ENCODE data around the gene TARBP1. TPM values are rescaled to one million over a fixed set of nuclear protein-coding genes. Genes with fewer than 3 reads are reported as not detected.

TARBP1 gene
- total RNA-seq, 4 donors from 2014 or later: 19.9 to 44.4 (median 27.6) TPM

DNA sequence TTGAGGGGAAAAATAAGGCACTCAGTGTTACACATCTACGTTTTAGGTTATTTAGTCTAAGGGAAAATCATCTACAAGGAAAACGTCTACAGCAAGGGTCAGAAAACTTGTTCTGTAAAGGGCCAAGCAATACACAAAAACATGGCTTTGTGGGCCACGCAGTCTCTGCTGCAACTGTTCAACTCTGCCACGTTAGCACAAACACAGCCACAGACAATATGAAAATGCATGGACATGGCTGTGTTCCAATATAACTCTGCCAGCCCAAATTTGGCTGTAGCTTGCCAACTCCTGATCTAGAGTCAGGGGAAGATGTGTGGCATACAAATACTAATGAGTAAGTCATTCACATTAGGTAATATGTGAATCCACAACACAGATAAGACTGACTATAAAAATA is 65.0 kb downstream of the TARBP1 start:
- in situ Hi-C loops (cut with MboI; ENCODE audit: low pct_ligation_motif_present in 1 of 4, low pct_unique_long_range_greater_than_20kb in 1 of 4, low sequenced_read_pairs in 3 of 4): no loop called here
- intact Hi-C loops (cut with DNase I; ENCODE audit: low total_unique reads): no loop called here
- Histone ChIP-seq H3K27me3 (no peaks in the 10 kb centered on the region), H3K4me3 (no peak overlapping the region), H3K4me1 (no peaks in the 10 kb centered on the region), H3K27ac (no peak overlapping the region), H3K9me3 (no peaks in the 10 kb centered on the region), H3K36me3 (peaks cover 0 to 20% (median 8%) of the 10 kb centered on the region in 4 donors)
- TF ChIP-seq, protein P1, sequence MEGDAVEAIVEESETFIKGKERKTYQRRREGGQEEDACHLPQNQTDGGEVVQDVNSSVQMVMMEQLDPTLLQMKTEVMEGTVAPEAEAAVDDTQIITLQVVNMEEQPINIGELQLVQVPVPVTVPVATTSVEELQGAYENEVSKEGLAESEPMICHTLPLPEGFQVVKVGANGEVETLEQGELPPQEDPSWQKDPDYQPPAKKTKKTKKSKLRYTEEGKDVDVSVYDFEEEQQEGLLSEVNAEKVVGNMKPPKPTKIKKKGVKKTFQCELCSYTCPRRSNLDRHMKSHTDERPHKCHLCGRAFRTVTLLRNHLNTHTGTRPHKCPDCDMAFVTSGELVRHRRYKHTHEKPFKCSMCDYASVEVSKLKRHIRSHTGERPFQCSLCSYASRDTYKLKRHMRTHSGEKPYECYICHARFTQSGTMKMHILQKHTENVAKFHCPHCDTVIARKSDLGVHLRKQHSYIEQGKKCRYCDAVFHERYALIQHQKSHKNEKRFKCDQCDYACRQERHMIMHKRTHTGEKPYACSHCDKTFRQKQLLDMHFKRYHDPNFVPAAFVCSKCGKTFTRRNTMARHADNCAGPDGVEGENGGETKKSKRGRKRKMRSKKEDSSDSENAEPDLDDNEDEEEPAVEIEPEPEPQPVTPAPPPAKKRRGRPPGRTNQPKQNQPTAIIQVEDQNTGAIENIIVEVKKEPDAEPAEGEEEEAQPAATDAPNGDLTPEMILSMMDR (IDR thresholded peaks at IDR 0.05): no peak
- TF ChIP-seq EP300 (IDR thresholded peaks at IDR 0.05; ENCODE audit: low read depth) (no peak), POLR2A (IDR thresholded peaks at IDR 0.05) (no peak), POLR2AphosphoS5 (IDR thresholded peaks at IDR 0.05) (no peak)
- DNase-seq: no peak
- 82 to 84% methylated on average over 4 of the region's 4 CpGs for WGBS, 2 donors (ENCODE audit: low coverage in 1 of 2)

DNA sequence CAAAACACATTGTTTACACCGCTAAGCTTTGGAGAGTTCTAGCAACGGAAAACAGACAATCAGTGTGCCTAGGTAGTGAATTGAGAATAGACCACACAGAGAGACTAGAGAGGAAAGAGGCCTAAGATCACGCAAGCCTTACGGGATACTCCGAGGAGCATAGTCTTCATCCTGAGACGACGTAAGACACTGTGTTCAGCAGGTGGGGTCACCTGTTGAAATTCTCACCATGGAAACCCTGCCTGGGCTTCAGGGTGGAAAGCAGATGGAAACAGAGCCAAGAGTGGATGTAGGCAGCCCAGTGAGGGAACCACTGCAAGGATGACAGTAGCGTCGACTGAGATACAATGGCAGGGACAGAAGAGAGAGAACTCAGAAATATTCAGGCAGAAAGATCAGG is 65.5 kb downstream of the TARBP1 start:
- H3K27ac ChIP-seq: no peak overlapping the region
- H3K4me3 ChIP-seq: no peak overlapping the region
- intact Hi-C loops (cut with DNase I; ENCODE audit: low total_unique reads): no loop called here
- peaks cover 0 to 23% (median 8%) of the 10 kb centered on the region in 4 donors for H3K36me3 ChIP-seq
- no peak for DNase-seq
- no peaks in the 10 kb centered on the region for H3K27me3 ChIP-seq
- WGBS, 2 donors (ENCODE audit: low coverage in 1 of 2): 97 to 100% methylated on average over 9 of the region's 9 CpGs
- H3K9me3 ChIP-seq: no peaks in the 10 kb centered on the region
- in situ Hi-C loops (cut with MboI; ENCODE audit: low pct_ligation_motif_present in 1 of 4, low pct_unique_long_range_greater_than_20kb in 1 of 4, low sequenced_read_pairs in 3 of 4): no loop called here
- H3K4me1 ChIP-seq: no peaks in the 10 kb centered on the region
- TF ChIP-seq POLR2AphosphoS5 (IDR thresholded peaks at IDR 0.05): no peak
- TF ChIP-seq POLR2A (IDR thresholded peaks at IDR 0.05): no peak
- TF ChIP-seq, protein P1 (IDR thresholded peaks at IDR 0.05): no peak
- no peak for TF ChIP-seq EP300 (IDR thresholded peaks at IDR 0.05; ENCODE audit: low read depth)

DNA sequence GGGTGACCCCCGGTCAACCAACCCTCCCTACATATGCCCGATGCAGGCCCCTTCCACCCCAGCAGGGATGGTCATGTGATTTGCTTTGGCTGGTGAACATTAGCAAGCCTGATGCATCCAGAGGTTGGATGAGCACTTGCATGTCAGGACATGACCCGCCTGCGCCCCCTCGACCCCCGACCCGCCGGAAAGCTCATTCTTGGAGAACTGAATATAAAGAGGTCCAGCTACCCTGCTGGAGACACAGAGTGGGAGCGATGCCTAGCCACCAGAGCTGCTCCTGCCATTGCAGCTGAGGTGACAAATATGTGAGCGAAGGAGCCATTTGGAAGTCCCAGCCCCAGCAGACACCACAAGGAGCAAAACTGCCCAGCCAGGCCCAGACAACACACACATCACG is 66.1 kb downstream of the TARBP1 start:
- no peak overlapping the region for H3K4me3 ChIP-seq
- no peak overlapping the region for H3K27ac ChIP-seq
- no peaks in the 10 kb centered on the region for H3K27me3 ChIP-seq
- no peaks in the 10 kb centered on the region for H3K4me1 ChIP-seq
- intact Hi-C loops (cut with DNase I; ENCODE audit: low total_unique reads): no loop called here
- H3K9me3 ChIP-seq: no peaks in the 10 kb centered on the region
- TF ChIP-seq POLR2A (IDR thresholded peaks at IDR 0.05) (no peak), POLR2AphosphoS5 (IDR thresholded peaks at IDR 0.05) (no peak), EP300 (IDR thresholded peaks at IDR 0.05; ENCODE audit: low read depth) (no peak)
- TF ChIP-seq, protein P1 (IDR thresholded peaks at IDR 0.05): no peak
- H3K36me3 ChIP-seq: peaks cover 0 to 23% (median 5%) of the 10 kb centered on the region in 4 donors
- in situ Hi-C loops (cut with MboI; ENCODE audit: low pct_ligation_motif_present in 1 of 4, low pct_unique_long_range_greater_than_20kb in 1 of 4, low sequenced_read_pairs in 3 of 4): no loop called here
- WGBS, 2 donors (ENCODE audit: low coverage in 1 of 2): 86 to 99% methylated on average over 2 to 11 of the region's 11 CpGs
- DNase-seq: no peak

DNA sequence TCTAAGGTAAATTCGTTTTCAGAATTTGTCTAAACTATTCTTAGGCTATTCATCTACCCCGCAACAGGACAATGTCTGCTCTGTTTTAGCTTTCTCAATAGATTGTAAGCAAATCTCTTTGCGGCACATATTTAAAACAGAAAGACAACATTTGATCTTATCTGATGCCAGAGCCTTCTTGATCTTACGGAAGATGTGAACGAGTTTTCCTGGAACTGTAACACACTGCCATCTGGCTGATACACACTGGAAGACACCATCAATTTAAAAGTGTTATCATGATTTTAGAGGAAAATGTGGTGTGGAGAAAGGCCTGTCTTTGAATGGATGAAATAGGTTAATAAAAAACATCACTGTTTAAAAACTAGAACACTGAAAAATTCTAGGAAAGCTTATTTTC is 69.7 kb downstream of the TARBP1 start:
- Histone ChIP-seq H3K36me3 (peaks cover 0 to 16% (median 0%) of the 10 kb centered on the region in 4 donors), H3K4me1 (no peaks in the 10 kb centered on the region), H3K4me3 (no peak overlapping the region), H3K27me3 (no peaks in the 10 kb centered on the region), H3K27ac (no peak overlapping the region), H3K9me3 (no peaks in the 10 kb centered on the region)
- 76 to 86% methylated on average over 5 of the region's 5 CpGs for WGBS, 2 donors (ENCODE audit: low coverage in 1 of 2)
- no peak for DNase-seq
- intact Hi-C loops (cut with DNase I; ENCODE audit: low total_unique reads) (no loop called here), in situ Hi-C loops (cut with MboI; ENCODE audit: low pct_ligation_motif_present in 1 of 4, low pct_unique_long_range_greater_than_20kb in 1 of 4, low sequenced_read_pairs in 3 of 4) (no loop called here)
- no peak for TF ChIP-seq POLR2AphosphoS5 (IDR thresholded peaks at IDR 0.05)
- TF ChIP-seq, protein P1 (IDR thresholded peaks at IDR 0.05): no peak
- no peak for TF ChIP-seq POLR2A (IDR thresholded peaks at IDR 0.05)
- no peak for TF ChIP-seq EP300 (IDR thresholded peaks at IDR 0.05; ENCODE audit: low read depth)

Data from transverse colon (tissue), 4 donors.